GM12873 (cell line): ENCODE results near the gene AIFM3.

ENCODE experiments used
- TF ChIP-seq, protein P1 (sequence below): IDR thresholded peaks from 2 replicates; pipeline ENCODE4 v1.5.1; 2012; ENCODE audit warnings: low read depth, mild to moderate bottlenecking, moderate library complexity, low read length, control low read depth; ENCODE audit not compliant: insufficient read depth; ENCODE audit errors: missing control alignments

The AIFM3 gene, protein sequence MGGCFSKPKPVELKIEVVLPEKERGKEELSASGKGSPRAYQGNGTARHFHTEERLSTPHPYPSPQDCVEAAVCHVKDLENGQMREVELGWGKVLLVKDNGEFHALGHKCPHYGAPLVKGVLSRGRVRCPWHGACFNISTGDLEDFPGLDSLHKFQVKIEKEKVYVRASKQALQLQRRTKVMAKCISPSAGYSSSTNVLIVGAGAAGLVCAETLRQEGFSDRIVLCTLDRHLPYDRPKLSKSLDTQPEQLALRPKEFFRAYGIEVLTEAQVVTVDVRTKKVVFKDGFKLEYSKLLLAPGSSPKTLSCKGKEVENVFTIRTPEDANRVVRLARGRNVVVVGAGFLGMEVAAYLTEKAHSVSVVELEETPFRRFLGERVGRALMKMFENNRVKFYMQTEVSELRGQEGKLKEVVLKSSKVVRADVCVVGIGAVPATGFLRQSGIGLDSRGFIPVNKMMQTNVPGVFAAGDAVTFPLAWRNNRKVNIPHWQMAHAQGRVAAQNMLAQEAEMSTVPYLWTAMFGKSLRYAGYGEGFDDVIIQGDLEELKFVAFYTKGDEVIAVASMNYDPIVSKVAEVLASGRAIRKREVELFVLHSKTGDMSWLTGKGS

DNA sequence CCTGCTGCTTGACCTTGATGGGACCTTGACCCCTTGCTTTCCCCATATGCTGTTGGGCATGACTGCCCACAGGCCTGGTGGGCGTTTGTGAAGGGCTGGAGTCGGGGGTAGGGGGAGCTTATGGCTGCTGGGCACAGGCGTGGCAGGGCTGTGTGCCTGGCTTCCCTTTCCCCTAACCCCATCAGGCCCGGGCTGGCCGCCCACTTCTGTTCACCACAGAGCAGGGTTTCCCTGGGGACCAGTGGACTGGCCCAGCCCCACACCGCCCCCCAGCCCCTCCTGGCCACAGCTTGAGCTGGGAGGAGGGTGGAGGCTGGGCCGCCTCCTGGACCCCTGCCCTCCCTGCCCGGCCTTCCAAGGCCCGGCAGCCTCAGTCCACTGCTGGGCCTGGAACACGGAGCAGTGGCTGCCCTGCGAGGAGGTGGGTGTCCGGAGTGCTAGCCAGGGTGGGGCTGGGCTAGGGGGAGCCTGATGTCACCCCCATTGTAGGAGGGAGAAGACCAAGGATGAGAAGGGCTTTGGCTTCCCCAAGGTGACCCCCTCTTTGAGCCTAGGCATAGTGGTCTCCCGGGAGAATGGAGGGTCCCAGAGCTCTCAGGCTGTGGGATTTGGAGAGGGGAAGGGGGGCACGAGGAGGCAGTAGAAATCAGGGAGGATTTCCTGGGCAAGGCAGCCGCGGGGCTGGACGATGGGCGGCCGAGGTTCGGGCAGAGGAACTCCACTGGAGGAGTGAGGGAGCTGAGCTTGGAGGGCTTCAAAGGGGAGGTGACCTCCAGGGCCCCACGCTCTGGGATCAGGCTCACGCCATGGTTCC, at the start of gene AIFM3:
Gene AIFM3 (plus strand): TSS at position 373 of the 814 bp plus-strand sequence. CDS start 690 bp downstream, outside the sequence.
- TF ChIP-seq, protein P1, sequence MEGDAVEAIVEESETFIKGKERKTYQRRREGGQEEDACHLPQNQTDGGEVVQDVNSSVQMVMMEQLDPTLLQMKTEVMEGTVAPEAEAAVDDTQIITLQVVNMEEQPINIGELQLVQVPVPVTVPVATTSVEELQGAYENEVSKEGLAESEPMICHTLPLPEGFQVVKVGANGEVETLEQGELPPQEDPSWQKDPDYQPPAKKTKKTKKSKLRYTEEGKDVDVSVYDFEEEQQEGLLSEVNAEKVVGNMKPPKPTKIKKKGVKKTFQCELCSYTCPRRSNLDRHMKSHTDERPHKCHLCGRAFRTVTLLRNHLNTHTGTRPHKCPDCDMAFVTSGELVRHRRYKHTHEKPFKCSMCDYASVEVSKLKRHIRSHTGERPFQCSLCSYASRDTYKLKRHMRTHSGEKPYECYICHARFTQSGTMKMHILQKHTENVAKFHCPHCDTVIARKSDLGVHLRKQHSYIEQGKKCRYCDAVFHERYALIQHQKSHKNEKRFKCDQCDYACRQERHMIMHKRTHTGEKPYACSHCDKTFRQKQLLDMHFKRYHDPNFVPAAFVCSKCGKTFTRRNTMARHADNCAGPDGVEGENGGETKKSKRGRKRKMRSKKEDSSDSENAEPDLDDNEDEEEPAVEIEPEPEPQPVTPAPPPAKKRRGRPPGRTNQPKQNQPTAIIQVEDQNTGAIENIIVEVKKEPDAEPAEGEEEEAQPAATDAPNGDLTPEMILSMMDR = no peak

DNA sequence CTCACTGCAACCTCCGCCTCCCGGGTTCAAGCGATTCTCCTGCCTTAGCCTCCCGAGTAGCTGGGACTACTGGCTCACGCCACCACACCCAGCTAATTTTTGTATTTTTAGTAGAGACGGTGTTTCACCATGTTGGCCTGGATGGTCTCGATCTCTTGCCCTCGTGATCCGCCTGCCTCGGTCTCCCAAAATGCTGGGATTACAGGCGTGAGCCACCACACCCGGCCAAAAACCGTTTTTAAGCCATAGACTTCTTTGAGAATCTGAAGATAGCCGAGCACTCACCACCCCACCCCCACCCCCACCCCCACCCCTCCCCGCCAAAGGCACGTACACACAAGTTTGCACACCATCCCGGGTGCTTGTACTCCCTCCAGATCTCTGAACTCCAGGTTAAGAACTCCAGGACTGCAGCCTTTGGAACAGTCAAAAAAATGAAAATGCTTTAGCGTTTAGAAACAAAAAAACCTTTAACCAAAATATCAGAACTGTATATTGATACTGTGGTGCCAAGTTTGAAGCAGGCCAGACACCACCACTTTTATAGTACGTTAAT, 48.3 kb upstream of the AIFM3 start:
- TF ChIP-seq, protein P1 = no peak

DNA sequence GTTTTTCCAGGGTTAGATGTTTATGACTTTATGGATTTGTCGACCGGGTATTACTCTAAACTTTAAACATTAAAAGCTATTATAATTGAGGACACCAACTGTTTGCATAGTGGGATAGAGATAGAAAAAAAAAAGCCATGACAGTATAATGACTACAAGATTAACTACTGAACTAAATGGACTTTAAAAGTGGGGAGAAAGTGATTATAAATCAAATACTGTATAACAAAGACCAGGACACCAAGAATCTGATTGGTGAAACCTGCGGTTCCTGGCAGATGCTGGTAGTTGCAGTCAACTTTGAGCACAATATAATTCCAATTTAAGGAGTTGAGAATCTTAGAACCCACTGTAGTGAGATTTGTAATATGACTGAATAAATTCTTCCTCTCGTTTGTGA, 47.3 kb upstream of the AIFM3 start:
- TF ChIP-seq, protein P1 = no peak

DNA sequence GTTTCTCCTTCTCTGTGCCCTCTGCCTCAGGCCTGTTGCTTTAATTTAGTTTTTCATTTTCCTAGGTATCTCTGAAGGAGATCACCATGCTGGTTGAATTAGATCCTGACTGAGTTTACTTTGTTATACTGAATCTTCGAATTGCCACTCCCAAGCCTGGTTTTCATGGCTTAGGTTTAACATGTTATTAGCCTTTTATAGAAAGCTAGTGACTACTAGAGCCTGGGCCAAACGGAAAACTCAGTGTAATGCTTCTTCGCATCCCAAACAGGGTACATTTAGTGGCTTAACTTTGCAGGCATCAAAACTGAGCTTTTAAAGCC, 46.2 kb upstream of the AIFM3 start:
- TF ChIP-seq, protein P1 = no peak

DNA sequence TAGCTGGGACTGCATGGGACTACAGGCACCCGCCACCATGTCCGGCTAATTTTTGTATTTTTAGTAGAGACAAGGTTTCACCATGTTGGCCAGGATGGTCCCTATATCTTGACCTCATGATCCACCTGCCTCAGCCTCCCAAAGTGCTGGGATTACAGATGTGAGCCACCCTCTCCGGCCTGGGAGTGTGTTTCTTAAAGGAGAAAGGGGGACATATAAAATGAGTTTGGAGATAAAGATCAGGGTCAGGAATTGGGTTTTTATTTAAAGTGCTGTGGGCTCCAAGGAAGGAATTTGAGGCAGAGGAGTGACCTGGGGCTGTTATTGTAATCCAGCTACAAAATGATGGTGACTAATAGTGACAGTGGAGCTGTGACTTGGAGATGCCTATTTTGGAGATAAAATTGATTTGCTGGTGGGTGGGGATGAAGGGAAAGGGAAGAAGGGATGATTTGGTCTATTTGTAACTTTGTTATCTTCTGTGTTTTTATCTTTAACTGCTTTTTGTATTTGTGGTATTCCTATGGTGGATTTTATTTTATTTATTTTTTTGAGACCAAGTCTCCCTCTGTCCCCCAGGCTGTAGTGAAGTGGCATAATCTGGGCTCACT, 44.8 kb upstream of the AIFM3 start:
- TF ChIP-seq, protein P1 = no peak

DNA sequence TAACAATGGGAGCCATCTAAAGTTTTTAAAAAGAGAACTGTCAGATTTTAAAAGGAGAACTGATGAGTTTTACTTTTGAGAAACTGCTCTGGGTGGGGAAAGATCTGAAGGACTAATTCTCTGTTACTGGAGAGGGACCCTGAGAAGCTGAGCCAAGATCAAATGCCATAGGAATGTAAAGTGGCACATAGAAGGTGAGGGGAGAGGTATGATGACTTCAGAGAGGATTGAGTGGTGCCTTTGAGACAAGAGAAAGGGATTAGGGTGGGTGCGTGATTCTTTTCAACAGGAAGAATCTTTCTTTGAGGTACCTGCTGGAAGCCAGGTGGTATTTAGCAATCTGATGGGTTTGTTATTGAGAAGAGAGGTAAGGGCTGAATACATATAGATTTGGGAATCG, 40.8 kb upstream of the AIFM3 start:
- TF ChIP-seq, protein P1 = no peak
